NOMO-1 treated with DMSO at 0.1 percent for 48 hours (cell line): ENCODE data around the gene KRT34.

ENCODE experiments used
- DNase-seq: peaks from one replicate; lab custom pipeline; 2025; ENCODE audit not compliant: unreplicated experiment; lab: John Stamatoyannopoulos, UW

KRT34 gene

DNA sequence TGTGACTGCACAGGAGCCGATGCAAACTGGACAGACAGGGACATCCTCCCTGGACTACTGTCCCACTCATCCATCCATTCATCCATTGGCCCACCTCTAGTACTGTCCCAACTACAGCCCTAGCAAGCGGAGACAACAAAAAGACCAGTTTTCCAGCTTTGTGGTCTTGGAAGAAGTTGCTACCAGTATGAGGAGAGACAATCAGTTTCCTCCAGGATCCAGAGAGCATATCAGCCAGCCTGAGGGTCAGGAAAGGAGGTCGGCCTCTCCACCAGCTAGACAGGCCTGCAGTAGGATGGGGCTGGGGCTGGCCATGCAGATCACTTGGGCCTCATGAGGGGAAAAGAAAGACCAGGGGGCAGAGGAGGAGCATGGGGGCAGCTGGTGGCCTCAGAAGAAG lies 48.3 kb downstream of the KRT34 start:
- no peak for DNase-seq

DNA sequence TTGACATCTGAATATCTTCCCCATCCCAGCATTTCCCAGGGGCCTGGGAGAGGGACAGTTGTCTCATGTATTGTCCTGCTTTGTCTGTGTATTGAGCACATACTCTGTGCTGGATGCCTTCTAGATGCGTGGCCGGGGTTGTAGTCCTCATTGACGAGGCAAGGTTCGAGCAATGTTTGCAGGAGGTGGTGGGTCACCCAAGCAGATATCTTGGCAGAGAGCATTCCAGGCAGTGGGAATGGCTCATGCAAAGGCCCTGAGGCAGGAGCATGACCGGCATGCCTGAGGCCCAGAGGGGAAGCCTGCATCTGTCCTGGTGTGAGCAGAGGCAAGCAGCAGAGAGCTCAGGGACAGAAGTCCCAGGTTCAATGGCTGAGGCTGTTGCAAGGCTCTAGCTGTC lies 49.0 kb downstream of the KRT34 start:
- no peak for DNase-seq

DNA sequence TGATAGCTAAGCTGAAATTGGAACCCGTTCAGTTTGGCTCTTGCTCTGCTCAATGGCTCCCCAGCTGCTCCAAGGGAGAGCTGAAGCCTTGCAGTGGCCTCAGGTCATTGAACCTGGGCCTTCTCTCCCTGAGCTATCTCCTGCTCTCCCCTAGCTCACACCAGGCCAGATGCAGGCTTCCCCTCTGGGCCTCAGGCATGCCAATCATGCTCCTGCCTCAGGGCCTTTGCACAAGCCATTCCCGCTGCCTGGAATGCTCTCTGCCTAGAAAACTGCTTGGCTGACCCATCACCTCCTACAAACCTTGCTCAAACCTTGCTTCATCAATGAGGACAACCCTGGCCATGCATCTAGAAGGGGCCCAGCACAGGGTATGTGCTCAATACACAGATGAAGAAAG lies 49.9 kb downstream of the KRT34 start:
- no peak for DNase-seq

DNA sequence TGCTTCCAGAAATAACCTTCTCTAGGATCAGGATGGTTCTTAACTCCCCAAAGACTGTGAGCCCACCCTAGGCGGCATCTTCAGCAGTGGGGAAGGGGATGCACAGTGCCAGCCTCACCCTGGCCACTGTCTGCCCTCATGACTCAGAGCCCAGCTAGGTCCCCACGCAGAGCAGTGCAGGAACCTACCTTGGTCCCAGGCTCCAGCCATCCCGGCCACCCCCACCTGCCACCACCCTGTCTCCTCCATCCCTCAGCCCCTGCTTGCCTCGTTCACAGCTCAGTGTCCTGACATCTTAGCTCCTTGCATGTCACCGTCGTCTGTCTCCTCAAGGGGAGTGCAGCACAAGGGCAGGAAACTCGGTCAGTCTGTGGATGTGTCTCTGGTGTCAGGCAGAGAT lies 50.5 kb downstream of the KRT34 start:
- no peak for DNase-seq

DNA sequence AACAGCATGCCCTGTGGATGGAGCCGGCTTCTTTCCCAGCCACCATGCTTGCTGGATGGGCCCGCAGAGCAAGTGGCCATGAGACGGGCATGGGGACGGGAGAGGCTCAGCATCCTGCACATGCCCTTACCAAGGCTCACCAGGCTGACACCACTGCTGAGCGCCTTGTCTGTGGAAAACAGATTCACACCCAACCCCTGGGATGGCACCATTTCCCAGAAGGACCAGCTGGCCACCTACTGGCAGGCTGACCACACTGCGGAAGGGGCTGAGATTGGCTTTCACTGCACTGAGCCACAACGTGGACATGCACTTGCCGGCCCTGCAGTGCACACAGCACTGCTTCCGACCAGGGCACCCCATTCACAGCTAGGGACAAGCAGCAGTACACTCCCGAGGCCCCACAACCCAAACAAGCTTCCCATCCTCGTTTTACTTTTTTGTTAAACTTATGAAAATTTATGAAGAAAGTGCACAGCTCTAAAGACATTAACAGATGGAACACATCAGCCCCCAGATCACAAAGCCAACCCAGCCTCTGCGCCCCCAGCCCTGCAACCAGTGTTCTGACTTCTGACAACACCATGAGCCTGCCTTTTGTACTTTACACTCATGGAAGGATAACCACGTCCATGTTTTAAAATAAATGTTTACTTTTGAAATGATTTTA lies 52.7 kb downstream of the KRT34 start:
- DNase-seq, result no peak

DNA sequence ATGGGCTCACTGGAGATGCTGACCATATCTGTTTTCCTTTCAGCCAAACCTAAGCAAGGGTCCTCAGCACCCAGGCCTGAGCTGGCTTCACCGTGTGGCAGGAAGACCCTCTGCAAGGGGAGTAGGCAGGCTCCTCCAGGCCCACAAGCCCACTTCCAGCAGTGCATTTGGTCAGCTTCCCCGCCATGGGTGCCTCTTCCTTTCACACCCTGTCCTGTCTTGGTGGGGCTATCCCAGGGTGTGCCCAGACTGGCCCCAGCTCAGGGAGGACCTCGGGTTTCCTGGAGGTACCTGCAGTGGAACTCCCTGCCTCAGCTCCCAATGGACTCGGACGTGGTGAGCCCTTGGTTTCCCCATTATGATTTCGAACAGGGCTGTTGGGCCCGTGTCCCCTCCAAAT lies 53.9 kb downstream of the KRT34 start:
- no peak for DNase-seq
